HG03565 (cell line): ENCODE data around the gene PFDN2.
"Not testable (repeated sequence)": the region's sequence is repeated elsewhere in the genome, so short reads cannot be mapped to it uniquely, and the experiment has no call there.

Source experiments
- ATAC-seq: cut with Tn5 transposase; IDR thresholded peaks from one replicate; pipeline ENCODE4 v1.9.1; 2021; ENCODE audit warnings: mild to moderate bottlenecking, moderate library complexity; ENCODE audit not compliant: unreplicated experiment

Gene PFDN2

DNA sequence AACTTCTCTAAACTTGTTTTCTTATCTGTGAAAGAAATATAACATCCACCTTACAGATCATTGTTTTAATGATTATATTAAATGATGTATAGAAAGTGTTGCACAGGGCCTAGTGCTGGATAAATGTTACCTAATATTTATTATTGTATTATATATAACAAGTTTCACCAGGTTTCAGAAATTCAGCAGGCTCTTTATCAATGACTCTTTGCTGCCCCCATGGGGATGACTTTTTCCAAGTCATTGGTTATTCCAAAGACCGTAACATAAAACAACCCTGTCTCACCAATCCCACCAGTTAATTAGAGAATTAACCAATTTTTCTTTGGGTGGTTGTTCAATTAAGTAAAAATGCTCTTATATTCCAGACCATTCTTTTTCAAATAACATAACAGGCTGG is 21.9 kb upstream of the PFDN2 start:
- no peak for ATAC-seq

DNA sequence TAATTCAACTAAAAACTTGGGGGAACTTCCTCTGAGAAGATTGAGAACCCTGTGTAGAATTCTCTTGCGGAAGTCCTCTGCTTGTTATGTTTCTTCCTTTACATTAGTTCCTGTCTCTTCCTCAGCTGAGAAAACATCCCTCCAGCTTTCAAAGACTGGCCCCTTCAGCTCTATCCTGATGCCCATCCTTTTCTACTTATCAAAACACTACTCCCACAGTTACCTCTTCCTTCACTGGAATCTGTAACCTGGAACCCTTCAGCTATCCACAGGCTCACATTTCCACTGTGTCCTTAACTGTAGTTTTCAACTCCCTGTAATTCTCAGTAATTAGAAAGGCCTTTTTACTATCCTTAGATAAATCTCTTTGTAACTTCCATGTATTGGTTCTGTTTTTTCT is 20.6 kb upstream of the PFDN2 start:
- no peak for ATAC-seq

DNA sequence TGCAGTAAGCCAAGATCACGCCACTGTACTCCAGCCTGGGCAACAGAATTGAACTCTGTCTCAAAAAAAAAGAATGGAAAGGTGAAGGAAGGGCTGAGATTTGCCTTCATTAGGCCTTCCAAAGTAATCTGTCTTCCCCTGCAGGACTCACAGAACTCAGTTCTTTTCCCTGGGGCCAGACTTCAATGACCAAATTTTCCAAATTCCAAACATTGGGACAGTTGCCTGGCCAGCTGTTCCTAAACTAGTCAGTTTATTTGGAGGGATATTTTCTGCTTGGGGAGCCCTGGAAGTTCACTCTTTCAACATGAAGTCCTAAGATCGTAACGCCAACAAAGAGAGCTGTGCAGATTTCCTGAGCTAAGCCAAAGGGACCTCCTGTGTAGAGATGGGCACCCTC is 20.0 kb upstream of the PFDN2 start:
- no peak for ATAC-seq

DNA sequence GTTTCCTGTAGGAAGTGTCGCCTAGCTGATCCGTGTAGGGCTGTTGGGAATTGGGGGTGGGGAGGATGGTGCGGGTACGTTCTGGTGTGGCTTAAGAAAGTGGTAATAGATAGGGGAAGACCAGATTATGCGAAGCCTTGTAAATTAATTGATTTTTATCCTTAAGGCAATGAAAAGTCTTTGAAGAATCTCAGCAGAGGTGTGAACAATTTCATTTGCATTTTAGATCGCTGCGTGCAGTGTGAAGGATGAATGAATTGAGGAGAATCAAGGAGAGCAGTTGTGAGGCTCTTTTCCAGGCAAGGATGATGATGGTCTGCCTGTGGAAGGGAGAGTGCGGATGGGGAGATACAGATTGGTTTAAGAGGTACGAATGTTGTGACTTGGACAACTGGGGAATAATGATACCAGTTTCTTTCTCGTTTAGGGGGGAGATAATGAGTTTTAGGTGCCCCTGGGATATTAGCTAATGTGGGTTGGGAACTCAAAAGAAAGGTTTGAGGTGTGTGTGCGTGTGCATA is 15.4 kb upstream of the PFDN2 start:
- no peak for ATAC-seq

DNA sequence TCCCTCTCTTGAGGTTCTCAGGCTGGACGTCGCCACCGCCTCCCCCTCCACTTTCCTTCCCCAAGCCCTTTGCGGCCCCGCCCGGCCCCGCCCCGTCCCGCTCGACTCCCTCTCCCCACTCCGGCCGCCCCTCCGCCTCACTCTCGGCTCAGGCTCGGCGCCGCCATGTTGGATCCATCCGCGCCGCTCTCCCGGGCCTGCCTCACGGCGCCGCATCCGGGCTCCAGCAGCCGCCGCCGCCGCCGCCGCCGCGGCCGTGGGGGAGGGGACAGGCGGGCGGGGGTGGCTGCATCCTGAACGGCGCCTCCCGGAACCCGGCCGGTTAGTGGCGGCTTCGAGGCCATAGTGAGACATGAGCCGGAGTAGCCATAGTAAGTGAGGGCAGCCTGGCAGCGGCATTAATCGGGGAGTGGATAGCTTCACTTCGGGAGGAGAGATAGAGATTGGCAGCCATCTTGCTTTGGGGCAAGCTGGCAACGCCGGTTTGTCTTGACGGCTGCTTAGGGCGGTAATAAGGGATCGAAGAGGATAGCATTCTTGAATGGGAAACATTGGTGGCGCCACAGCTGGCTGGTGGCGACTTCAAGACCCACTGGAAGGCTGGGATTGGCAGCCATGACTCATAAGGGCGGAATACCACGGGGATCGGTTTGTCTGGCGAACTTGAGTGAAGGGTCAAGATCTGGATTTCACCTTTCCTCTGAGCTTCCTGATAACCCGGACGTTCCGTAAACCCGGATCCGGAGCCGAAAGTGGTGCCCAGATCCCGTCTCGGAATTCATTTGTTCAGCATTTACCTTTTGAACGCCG is 14.8 kb upstream of the PFDN2 start, which contains the start of gene DEDD:
TSS of gene DEDD (minus strand) at position 258 of the 810 bp plus-strand sequence. CDS start 8,205 bp downstream, outside the sequence.
- peak; percentile 92 for ATAC-seq

DNA sequence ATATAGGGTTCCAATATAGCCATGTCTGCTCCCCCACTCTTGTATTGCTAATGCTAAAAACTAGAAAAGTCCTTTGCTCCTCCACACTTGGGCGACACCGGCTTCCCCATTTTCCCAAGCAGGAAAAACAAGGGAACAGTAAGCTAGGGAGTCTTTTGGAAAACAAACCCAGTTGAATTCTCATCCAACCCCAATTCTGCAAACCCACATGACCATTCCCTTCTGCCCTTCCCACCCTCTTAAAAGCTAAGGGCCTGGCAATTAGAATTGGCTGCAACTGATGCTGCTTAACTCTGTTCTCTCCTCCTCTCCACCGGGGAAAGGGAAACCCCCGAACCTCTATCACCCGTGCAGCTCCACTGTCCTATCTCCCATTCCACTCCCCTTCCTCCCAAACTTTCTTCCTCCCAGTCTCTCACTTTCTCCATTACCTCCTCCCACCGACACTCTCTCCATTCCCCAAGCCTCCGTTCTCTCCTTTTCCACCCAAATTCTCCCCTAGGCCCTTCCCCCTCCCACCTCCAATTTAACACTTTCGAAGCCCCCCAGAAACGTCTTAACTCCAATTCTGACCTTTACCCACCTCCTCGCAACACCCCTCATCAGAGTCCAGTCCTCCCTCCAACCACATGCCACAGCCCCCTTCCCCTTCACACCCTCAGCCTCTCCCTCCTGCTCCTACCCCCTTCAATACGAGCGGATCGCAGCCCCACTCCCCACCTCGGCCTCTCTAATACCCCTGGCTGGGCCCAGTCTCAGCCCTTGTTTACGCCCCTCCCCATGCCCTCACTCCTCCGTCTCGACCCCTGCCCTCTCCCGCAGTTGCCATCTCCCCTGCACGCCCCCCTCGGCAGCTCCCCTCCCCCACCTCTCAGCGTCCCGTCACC is 13.9 kb upstream of the PFDN2 start:
- ATAC-seq = no peak

DNA sequence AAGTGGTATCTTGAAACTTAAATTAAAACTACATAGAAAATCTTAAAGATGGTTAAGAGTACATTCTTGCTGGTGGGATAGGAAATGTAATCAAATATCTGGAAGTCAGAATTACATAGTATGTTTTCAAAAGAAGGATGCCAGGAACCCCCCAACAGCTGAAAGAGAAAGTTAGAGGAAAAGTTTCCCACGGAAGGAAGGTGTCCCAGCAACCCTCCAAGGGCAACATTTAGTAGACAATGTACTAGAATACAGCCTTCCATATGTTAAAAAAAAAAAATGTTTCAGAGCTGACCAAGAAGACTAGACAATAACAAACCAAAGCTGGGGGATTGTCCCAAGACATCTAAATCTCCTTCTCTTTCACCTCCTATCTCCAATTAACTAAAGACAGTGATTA is 12.4 kb upstream of the PFDN2 start:
- no peak for ATAC-seq

DNA sequence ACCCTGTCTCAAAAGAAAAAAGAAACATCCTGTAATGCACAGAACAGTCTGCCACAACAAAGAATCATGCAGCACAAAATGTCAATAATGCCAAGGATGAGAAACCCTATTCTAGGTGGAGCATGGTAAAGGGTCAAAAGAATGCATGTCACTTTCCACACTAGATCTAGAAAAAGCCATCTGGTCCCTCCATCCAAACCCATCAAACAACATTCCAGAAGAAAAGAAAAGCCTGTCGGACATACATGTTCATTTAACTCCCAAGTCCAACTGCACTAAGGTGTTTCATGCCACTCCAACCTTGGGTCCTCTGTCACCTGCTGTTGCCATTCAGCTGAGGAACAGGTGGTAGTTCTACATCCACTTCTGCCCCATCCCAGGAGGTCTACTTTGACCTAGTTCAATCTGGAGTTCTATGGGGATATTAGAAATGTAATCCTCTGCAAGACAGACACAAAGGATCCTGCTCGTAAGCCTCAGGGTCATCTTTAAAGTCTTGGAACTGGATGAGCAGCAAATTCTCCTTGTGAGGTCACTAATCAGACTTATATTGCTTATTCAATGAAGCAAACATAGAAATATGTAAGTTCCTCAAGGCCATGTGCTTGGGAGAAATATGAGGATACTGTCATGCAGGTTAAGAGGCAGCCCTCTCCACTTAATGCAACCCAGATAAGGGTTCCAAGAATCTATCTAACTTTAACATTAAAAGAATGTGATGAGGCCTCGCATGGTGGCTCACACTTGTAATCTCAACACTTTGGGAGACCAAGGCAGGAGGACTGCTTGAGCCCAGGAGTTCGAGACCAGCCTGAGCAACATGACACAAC is 11.0 kb upstream of the PFDN2 start:
- no peak for ATAC-seq

DNA sequence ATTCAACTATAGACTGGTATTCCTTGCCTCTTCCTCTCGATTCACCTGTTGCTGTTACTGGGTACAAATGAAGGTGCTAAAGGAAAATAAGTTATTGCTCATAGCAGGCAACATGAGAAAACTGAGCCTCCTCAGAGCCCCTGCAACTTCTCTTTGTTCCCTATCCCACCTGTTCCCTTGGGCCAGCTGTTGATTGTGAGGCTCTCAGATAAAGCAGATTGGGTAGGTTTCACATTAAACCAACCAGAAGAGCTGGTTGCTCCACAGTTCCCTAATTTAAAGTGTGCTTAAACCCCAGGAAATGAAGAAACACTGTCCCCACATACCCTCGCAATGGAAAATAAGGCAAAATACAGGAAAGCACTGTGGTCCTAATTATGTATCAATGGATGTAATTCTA is 9.8 kb upstream of the PFDN2 start:
- ATAC-seq = no peak

DNA sequence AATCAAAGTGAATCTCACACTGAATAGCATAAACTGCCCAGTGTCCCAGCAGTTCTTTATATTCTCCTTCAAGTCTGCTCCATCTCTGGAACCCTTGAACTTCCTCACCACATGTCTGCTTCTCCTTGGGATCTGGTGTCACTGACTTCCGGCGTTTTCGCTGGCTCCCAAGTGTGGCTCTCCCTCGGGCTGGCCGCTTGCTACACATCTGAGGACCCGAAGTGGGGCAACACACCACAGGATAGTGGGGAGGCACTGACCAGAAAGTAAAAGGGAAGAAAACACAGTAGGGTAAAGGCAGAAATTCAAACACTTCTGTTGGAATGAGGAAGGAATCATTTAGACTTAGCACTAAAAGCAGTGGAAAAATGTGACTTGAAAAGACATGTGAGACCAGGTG is 5.1 kb upstream of the PFDN2 start:
- no peak for ATAC-seq

DNA sequence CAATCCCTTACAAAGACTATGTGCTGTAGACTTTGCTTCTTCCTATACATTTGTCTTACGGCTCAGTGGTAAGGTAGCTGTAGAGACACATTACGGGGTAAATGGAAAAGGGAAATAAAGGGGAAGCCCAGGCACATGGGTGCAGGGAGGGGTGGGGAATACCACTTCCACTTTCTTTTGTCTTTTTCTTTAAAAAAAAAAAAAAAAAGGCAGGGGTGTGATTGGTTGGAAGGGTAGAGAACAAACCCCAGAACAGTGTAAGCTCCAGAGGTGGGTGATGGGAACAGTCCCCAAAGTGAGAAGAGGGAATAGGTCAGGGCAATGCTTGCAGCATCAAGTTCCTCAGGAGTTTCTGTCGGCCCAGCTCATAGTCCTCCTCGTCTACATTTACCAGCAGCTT is 4.0 kb upstream of the PFDN2 start:
- ATAC-seq = no peak

DNA sequence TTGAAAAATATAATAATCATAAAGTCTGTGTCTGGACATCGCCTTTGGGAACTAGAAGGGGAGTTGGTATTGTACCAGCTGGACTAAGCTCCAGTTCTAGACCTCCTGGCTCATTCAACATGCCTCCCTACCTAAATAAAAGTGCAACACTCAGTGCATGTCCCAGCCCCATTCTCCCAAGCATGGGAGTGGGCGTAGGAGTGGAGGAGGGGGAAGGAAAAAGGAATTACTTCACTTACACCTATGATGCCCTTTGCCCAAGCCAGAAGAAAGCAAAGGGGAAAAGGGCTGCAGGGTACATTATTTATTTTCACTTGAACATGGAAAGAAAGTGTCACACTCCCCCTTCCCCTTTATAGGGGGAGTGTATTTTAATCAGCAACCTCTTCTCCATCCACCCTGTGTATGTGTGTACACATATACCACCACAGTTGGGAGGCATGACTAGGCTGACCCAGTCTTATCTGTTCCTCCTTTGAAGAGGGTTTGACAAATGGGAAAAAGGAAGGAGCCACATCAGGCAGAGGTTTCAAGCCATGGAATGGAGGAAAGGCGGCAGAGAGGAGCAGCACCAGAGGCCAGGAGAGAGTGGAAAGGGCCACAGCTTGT is 3.3 kb upstream of the PFDN2 start:
- no peak for ATAC-seq

DNA sequence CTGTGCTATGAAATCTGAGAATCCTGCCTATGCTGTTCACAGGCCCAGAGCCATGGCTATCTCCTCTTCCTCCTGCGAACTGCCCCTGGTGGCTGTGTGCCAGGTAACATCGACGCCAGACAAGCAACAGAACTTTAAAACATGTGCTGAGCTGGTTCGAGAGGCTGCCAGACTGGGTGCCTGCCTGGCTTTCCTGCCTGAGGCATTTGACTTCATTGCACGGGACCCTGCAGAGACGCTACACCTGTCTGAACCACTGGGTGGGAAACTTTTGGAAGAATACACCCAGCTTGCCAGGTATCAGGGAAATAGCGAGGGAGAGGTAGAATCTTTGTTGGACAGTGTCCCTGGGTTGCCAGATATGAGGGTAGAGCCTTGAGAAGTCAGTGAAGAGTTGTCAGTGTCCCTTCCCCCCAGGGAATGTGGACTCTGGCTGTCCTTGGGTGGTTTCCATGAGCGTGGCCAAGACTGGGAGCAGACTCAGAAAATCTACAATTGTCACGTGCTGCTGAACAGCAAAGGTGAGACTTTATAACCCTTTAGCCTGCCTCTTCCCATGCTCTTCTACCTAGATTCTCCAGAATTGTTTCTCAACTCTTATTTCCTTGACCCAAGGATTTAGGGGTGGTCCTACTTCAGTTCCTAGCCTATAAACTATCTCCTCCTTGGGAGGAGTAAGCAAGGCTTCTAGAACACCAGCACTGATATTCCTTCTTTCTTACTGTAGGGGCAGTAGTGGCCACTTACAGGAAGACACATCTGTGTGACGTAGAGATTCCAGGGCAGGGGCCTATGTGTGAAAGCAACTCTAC is 1.5 kb upstream of the PFDN2 start:
- ATAC-seq = no peak

DNA sequence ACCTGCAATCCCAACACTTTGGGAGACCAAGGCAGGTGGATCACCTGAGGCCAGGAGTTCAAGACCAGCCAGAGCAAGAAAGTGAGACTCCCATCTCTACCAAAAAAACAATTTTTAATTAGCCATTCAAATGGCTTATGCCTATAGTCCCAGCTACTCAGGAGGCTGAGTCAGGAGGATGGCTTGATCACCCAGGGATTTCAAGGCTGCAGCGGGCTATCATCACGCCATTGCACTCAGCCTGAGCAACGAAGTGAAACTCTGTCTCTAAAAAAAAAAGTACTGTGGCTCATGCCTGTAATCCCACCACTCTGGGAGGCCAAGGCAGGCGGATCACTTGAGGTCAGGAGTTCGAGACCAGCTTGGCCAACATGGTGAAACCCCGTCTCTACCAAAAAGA is 1.9 kb downstream of the PFDN2 start:
- ATAC-seq = not testable (repeated sequence)

DNA sequence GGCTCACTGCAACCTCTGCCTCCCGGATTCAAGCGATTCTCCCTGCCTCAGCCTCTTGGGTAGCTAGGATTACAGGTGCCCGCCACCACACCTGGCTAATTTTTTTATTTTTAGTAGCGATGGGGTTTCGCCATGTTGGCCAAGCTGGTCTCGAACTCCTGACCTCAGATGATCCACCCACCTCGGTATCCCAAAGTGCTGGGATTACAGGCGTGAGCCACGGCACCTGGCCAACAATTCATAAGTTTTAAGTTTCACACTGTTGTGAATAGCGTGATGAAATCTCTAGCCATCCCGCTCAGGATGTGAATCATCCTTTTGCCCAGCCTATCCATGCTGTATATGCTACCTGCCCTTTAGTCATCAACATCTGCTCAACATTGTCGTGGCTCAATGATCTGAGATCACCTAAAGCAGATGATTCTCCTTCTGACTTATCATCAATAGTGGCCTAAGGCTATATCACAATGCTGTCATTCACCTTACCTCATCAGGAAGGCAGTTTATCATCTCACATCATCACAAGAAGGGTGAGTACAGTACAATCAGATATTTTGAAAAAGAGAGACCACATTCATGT is 2.6 kb downstream of the PFDN2 start:
- no peak for ATAC-seq

DNA sequence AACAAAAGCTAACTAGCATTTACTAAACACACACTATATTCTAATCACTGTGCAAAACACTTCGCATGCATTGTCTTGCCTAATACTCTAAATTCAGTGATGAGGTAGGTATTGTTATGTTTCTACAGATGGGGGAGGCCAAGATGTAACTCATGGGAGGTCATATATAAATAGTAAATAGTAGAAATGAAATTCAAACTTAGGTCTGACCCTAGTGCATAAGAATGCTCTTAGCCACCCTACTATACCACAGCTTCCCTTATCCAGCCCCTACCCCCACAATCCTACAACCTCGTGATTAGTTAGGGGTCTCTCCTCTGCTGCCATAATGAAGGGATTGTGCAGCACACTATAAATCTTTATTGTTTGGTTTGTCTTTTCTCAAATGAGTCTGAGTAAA is 3.3 kb downstream of the PFDN2 start:
- no peak for ATAC-seq

DNA sequence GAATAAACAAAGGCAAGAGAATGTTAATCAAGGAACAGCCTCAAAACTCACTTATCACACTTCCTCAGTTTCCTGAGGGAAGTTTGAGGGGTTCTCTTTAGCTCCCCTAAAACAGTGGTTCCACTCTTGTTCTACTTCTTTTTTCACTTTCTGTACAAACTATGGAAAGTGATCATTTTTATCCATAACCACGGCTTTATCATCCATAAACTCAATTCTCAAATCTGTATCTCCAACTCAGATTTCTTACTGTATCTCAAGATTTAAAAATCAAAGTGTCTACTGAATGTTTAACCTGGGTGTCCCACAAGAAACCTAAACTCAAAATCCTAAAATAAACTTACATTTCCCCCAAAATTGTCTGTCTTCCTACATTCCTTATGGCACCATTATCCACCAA is 3.9 kb downstream of the PFDN2 start:
- no peak for ATAC-seq

DNA sequence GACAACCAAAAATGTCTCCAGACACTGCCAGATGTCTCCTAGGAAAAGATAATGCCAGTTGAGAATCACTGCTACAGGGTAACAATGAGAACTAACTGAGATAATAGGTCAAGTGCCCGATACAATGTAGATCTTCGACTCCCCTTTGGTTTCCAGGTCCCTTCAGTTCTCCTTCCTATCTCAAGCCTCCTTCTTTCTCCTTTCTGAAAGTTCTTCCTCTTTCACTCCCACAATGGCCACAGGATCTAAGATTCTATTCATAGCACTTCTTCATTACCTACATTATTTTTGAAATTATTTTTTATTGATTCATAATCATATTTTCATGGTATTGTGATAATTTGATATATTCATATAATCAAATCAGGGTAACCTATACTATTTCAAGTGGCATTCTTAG is 6.3 kb downstream of the PFDN2 start:
- ATAC-seq = no peak

DNA sequence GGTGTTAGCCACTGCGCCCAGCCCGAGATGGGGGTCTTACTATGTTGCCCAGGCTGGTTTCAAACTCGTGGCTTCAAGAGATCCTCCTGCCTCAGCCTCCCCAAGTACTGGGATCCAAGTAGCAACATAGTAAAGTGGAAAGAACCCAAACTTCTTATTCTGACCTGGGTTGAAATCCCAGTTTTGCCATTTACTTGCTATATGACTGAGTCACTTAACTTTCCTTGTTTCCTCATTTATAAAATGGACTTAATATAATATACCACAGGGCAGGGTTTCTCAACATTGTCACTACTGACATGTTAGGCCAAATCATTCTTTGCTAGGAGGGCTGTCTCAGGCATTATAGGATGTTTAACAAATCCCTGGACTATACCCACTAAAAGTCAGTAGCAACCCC is 6.7 kb downstream of the PFDN2 start:
- no peak for ATAC-seq
